Measurements from ENCODE around the gene RABL6. TPM values are rescaled to one million over a fixed set of nuclear protein-coding genes. Genes with fewer than 3 reads are reported as not detected.
A peak's percentile ranks its signal among the peaks of the same experiment; 100 is the strongest.
"Not testable (repeated sequence)": the region's sequence is repeated elsewhere in the genome, so short reads cannot be mapped to it uniquely, and the experiment has no call there.

RABL6 gene
- total RNA-seq, 2 donors from 2014 or later: 48.4 to 61.7 TPM

DNA sequence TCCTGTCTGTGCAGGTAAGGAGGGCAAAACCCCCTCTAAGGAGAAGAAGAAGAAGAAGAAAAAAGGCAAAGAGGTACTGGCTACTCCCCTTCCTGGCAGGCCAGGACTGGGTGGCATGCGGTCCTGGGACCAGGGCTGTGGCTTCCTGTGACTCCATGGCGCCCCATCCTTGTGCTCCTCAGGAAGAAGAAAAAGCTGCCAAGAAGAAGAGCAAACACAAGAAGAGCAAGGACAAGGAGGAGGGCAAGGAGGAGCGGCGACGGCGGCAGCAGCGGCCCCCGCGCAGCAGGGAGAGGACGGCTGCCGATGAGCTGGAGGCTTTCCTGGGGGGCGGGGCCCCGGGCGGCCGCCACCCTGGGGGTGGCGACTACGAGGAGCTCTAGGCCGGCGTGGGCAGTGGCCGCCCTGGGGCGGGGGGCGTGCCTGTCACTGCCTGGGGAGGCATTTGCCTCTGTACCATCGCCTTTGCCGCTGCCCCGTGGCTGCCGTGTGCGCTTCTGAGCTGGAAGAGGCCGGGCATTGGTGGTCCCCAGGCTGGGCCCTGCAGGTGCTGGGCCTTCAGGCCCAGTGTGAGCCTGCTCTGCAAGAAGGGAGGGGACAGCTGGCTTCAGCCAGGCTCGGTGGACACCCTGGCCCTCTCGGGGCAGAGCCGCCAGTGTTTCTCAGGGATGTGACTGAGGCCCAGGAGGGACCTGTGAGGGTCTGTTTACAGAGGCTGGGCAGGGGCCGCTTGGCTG, 32.6 kb downstream of the RABL6 start:
- DNase-seq (ENCODE audit: low spot score): no peak
- Histone ChIP-seq H3K27me3 (no peaks in the 10 kb centered on the region), H3K4me1 (peaks cover 0 to 44% of the 10 kb centered on the region in 2 donors), H3K9me3 (no peaks in the 10 kb centered on the region), H3K27ac (no peak overlapping the region), H3K36me3 (peaks cover 19% of the 10 kb centered on the region), H3K4me3 (no peak overlapping the region)
- TF ChIP-seq, protein P1, sequence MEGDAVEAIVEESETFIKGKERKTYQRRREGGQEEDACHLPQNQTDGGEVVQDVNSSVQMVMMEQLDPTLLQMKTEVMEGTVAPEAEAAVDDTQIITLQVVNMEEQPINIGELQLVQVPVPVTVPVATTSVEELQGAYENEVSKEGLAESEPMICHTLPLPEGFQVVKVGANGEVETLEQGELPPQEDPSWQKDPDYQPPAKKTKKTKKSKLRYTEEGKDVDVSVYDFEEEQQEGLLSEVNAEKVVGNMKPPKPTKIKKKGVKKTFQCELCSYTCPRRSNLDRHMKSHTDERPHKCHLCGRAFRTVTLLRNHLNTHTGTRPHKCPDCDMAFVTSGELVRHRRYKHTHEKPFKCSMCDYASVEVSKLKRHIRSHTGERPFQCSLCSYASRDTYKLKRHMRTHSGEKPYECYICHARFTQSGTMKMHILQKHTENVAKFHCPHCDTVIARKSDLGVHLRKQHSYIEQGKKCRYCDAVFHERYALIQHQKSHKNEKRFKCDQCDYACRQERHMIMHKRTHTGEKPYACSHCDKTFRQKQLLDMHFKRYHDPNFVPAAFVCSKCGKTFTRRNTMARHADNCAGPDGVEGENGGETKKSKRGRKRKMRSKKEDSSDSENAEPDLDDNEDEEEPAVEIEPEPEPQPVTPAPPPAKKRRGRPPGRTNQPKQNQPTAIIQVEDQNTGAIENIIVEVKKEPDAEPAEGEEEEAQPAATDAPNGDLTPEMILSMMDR (IDR thresholded peaks at IDR 0.05): no peak

DNA sequence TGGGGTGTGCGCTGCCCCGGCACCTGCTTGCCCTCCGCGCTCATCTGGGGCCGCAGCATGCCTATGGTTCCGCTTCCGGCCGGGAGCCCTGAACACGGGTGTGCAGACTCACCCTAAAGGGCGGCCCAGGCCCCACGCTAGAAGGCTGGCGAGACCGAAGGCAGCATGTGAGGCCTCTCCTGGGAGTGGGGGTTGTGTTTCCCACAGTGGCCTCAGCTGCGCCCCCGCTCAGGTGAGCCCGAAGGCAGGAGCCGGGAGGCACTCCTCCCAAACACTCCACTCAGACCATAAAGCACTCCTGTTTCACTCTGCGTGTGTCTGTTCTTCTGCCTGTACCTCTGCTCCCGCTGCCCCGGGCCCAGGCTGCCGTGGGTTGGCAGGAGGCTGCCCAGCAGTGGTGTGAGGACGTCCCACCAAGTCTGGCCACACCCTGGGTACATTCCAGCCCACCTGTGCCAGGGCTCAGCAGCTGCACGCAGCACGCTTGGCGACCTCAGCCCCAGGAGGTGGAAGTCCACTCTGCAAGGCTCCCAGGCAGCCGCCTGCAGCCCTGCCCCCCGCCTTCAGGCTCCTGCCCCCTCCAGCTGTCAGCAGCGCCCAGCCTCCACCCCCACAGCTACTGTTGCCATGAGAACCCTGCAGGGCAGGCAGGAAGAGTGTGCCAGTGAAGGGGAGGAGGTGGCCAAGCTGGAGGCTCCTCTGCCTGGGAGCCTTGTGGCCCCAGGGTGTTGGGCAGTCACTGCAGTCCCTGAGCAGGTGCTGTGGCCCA, 33.3 kb downstream of the RABL6 start:
- Histone ChIP-seq H3K9me3 (no peaks in the 10 kb centered on the region), H3K4me3 (no peak overlapping the region), H3K4me1 (peaks cover 0 to 44% of the 10 kb centered on the region in 2 donors), H3K36me3 (peaks cover 13% of the 10 kb centered on the region), H3K27me3 (no peaks in the 10 kb centered on the region), H3K27ac (peak overlapping the region in 1 of 2 donors; percentile 87)
- no peak for DNase-seq (ENCODE audit: low spot score)
- TF ChIP-seq, protein P1 (IDR thresholded peaks at IDR 0.05): no peak

DNA sequence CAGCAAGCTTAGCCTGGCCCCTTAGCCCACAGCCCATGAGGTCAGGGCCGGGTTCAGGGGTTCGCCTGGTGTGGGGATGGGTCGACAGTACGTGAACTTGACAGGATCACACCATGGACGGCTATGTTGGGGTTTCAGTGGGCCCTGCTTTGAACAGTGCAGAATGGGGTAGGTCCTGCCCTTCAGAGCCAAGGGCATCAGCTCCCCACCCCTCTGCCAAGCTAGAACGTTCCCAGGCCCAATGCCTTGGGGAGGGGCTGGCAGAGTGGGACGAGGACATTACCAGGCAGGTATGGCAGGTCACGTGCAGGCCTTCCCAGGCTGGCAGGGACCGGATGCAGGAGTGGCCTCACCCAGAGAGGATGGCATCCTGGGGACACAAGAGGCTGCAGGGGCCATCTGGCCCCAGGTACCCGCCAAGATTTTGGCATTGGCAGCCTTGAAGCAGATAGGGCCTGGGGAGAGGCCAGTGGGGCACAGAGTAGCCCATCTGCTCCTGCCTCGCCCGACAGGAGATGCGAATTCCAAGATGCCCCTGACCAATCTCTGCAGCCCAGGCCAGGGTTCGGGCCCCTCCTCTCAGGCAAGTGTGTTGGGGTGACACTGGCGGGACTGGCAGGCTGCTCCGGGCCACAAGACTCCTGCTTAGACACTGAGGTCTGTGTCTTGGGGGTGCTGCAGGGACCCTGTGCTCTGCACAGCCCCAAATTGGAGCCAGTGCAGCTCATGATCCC, 34.1 kb downstream of the RABL6 start:
- peaks cover 0 to 50% of the 10 kb centered on the region in 2 donors for H3K4me1 ChIP-seq

DNA sequence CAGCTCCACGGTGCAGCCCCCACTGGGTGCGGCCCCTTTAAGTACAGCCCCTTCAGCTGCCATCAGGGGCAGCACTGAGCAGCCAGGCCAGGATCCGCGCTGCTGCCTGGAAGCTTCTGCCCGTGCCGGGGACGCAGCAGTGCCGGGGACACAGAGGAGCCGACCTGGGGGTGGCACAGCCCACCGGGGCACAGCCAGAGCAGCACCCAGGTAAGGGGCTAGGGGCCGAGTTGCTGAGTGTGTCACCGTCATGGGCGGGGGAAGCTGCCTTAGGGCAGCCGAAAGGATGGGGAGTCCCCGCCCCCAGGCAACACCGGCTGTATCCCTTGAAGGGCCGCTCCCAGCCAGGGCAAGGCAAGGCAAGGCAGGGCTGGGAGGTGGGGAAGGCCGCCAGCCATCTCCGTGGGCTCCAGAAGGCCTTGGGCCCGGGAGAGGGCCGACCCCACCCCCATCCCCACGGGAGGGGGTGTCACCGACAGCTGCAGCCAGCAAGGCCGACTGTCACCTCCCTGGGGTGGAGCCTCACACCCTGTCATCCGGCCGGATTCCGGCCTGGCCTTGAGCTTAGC, 34.7 kb downstream of the RABL6 start, which contains the start of gene AJM1:
AJM1 (plus strand) TSS at position 99 of the 569 bp plus-strand sequence. CDS start 1,937 bp downstream, outside the sequence.
- peak; percentile 74 for DNase-seq (ENCODE audit: low spot score)
- TF ChIP-seq, protein P1 (IDR thresholded peaks at IDR 0.05): peak; percentile 86 to 94
- Histone ChIP-seq H3K4me1 (peaks cover 0 to 56% of the 10 kb centered on the region in 2 donors), H3K27ac (peak within 1 kb of the TSS; percentile 81 to 87), H3K4me3 (peak within 1 kb of the TSS; percentile 54 to 55)
- H3K9me3 ChIP-seq, H3K27me3 ChIP-seq, H3K36me3 ChIP-seq: not testable (repeated sequence)

More for the DNA sequence above, 34.1 kb downstream of the RABL6 start:
- not testable (repeated sequence) for H3K9me3 ChIP-seq; H3K27me3 ChIP-seq; DNase-seq (ENCODE audit: low spot score); H3K36me3 ChIP-seq
- Histone ChIP-seq H3K27ac (peak overlapping the region in 1 of 2 donors; percentile 87), H3K4me3 (peak overlapping the region in 1 of 2 donors; percentile 54)

DNA sequence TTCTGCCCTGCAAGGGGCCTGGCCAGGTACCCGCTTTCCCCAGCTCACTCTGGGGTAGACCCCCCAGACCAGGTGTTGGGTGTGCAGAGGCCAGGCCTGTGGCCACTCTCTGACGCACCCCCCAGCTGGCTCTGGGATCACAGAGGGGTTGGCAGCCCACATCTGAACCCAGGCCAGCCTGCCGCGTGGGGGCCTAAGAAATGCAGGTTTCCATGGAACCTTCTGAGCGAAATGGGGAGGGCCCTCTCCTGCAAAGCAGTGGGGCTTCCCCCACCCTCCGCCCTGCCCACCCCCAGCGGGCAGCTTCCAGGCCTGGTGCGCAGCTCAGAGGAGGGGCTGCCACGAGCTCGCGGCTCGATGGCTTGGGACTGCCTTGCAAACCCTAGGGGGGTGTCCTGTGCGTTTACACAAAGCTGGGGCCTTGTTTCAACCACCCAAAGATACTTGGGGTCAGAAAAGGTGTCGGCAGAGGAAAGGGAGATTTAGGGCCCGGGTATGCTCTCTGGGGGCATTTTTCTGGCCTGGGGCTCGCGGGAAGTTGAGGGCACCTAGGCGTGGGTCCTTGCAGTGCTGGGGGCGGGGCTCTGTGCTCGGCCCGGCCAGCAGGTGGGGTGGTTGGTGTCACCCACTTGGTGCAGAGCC, 35.5 kb downstream of the RABL6 start:
- H3K27me3 ChIP-seq; H3K36me3 ChIP-seq; H3K9me3 ChIP-seq; DNase-seq (ENCODE audit: low spot score): not testable (repeated sequence)
- Histone ChIP-seq H3K4me1 (peaks cover 0 to 64% of the 10 kb centered on the region in 2 donors), H3K4me3 (peak overlapping the region in 1 of 2 donors; percentile 54), H3K27ac (peak overlapping the region; percentile 81 to 87)

All from right atrium auricular region (tissue), 2 donors.